GM18502 (cell line): Measurements from ENCODE around the gene NRIP1.

Source experiments
- ATAC-seq: cut with Tn5 transposase; IDR thresholded peaks from one replicate; pipeline ENCODE4 v1.9.1; 2021; ENCODE audit warnings: mild to moderate bottlenecking; ENCODE audit not compliant: unreplicated experiment, poor library complexity

The NRIP1 gene

GRCh38 chr21:15010645-15011044 lies 54.2 kb downstream of the NRIP1 start:
- no peak for ATAC-seq

GRCh38 chr21:15009837-15010363 lies 54.9 kb downstream of the NRIP1 start:
- ATAC-seq = no peak

DNA sequence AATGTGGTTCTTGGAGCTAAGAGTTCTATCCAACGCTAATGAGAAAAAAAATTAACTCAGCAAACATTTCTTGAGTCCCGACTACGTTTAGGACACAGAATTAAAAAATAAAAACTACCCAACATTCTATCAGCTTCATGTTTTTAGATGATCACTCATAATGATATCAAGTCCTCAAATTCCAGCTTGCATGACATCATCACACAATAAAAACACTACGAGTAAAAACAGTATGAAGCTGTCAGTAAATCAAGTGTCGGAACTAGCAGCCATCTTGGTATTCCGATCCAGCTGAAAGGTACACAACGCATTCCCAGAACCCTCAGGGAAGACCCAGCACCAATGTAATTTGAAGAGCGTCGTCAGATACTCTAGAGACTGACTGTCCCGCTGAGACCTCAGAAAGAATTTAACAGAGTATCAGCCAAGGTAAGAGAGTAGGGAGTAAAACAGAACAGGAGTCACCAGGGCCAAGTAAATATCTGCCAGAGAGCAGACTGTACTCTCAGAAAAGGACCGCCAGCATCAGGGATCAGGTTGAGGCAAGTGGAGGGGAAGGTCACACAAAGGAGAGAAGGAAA lies 57.0 kb downstream of the NRIP1 start:
- ATAC-seq = no peak

- ATAC-seq = no peak
Observed at GRCh38 chr21:15006594-15007230, 58.1 kb downstream of the NRIP1 start.

DNA sequence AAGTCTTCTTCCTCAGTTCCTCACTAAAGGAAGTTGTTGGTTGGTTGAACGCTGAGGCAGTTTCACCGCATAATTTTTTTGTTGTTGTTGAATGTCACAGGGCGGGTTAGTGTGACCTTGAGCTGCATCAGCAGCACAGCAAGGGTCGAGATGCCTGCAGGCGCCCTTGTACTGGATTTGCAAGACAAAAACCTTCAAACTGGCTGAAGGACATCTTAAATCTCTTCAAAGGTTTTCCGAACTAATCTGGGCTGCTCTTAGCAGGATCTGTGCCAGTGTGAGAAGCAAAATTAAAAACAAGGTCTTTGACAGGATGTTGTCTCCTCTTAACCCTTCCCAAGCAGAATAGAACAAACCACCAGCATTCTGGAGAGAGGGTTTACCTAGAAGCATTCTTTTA lies 59.4 kb downstream of the NRIP1 start:
- ATAC-seq = no peak

DNA sequence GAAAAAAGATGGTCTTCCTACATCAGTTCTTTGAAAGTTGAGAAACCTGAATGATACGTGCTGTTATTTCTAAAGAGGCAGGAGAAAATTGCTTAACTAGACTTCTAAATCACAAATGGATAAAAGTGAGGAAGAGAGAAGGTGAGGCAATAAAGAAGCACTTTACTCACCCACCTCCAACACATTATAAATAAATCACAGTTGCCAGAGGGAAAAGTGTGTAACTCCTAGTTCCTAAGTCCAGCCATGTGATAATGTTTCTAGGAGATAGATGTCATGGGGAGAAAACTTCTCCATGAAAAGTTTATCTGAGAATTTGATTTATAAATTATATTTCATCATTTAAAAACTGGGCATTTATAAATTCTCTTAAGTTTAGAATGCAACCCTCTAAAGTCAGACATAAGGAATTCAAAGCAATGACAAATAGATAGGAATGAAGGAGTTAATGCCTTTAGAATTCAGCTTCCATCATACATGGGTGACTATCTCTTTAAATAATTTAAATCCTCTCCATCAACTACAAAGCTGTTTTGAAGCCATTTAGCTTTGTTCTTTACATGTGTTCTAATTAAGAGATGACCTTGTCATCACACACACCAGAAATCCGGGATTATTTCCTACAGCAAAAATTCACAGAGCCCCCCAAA lies 60.0 kb downstream of the NRIP1 start:
- no peak for ATAC-seq

DNA sequence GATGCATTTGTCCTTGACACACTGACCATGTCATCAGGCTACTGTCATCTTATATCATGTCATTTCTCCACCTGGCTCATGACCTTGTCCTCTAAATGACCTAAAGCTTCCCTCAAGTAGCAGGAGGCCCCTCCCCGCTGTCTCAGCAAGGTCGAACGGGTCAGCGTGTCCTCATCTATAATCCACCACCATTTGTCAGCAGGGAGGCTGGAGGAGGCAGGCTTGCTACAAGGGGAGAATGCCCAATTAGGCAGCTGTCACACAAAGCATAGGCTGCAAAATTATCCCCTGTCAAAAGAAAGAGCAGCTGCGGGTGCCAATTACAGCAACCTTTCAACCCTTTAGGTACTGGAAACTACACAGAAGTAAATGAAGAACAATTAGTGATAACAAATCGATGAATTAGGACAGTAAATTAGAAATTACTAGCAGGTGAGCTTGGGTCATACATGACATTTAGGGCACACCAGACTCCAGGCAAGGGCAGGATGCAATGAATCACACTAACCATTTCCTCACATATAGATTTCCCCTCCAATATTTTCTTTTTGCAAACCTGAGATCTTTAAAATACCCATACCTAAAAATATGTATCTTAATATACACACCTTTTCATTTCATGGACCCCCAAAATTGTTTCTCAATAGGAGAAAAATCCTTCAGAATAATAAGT lies 61.2 kb downstream of the NRIP1 start:
- ATAC-seq = no peak

DNA sequence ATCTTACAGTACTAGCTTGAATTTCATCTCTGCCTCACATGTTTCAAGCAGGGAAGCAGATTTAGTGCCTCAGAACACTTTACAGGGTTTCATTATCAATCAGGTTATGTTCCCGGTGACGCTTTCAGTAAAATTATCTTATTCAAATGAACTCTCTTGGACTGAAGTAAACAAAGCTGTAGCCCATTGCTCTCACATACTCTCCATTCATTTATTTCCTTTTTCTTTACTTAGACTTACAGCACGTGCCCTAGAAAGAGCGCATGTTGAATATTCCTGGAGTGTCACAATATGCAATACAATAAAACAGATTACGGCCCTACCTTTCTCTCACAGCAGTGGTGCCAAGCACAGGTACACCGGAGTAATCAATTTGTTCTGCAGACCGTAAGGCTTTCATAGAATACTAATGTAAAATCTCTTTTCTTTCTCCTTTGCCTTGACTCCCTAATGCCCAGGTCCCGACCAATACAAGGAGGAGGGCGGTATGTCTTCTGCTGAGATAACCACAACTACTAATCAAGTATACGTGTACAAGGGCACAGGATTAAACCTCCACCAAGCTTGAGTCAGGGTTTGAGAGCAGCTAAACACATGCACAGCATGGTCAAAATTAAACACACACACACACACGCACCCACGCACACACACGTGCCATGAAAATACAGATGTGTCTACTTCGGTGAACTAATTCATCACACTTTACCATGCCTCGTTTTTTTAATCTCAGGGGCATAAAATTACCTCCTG lies 62.8 kb downstream of the NRIP1 start:
- ATAC-seq = peak; percentile 93

GRCh38 chr21:15001113-15001512 lies 63.7 kb downstream of the NRIP1 start:
- ATAC-seq = no peak

DNA sequence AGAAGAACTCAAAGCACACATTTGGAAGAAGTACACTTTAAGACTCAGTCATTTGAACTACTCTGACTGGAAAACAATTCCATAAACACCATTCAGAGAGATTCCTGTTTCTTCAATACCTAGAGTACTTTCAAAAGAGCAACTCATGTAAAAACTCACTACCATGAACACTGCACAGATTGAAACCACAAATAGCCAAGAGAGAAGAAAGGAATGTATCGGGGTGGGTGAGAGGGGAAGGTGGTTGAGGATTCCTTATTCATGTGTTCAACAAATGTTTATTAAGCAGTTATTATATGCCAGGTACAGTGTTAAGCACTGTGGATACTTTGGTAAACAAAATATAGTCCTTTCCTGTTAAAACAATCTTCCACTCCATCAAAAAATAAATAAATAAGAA lies 64.7 kb downstream of the NRIP1 start:
- no peak for ATAC-seq

GRCh38 chr21:14998784-14999183 lies 66.0 kb downstream of the NRIP1 start:
- ATAC-seq = no peak

GRCh38 chr21:14998336-14998735 lies 66.5 kb downstream of the NRIP1 start:
- no peak for ATAC-seq

DNA sequence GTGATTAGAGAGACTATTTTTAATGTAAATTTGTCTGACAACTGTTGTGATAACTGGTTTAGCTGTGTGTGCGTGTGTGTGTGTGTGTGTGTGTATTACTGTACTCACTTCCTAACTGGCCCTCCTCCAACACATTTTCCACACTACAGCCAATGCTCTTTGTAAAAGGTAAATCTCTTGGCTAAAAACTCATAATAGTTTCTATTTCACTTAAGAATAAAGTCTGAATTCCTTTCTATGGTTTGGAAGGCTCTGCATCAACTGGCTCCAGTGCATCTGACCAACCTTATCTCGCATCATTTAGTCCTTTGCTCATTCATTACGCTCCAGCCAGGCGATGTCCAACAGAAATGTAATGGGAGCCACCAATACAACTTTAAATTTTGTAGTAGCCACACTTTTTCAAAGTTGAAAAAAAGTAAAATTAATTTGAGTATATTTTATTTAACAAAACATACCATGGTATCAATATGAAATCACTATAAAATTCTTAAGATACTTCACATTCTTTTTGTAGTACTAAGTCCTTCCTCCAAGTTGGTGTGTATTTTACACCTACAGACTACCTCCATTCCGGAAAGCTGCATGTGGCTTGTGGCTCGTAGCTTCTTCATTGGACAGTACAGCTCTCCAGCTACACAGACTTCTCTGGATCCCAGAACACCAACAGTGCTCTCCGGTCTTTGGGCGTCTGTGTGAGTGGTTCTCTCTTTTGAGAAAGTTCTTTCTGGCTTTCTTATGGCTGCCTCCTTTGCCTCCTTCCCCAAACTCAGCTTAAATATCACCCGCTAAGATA lies 68.9 kb downstream of the NRIP1 start:
- ATAC-seq = no peak

DNA sequence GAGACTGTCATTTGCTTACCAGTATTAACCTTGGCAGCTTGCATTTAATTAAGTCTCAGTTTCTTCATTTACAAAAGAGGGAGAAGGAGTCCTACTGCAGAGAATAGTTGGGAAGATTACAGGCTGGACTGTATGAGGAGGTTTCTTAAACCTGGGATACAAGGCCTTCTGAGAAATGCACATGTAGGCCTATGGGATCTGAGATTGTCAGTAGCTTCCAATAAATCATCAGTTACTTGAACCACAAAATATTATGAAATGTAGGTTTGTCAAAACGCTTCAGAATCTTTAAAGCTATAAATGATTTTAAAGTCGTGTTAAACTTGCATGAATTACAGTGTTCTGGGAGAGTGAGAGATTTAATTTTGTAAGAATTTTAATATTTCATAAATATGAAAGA lies 69.6 kb downstream of the NRIP1 start:
- ATAC-seq = no peak

DNA sequence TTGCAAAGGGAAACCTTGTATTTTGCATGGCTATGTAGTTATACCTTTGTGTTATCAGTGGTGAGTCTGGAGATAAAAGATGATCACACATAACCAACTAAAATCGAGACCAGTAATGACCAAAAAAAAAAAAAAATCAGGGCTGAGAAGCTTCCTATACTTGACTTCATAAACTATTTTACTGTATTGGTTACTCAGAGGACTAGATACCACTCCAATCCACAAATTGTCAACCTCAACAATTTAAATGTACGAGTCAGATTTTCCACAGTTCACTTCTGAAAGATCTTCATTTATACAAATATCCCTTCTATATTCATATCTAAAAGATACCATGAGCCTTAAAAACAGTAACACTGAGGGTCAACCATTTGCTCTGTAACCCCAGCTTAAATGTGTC lies 71.7 kb downstream of the NRIP1 start:
- ATAC-seq = no peak

DNA sequence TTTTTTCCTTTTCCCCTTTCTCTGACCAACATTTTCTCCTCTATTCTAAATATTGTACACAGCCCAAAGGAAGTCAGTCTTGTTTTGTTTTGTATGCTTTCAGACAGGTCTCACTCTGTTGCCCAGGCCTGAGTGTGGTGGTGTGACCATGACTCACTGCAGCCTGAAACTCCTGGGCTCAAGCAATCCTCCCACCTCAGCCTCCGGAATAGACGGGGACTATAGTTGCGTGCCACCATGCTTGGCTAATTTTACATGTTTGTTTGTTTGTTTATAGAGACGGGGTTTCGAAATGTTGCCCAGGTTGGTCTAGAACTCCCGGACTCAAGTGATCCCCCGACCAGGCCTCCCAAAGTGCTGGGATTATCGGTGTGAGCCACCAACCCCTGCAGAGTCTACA lies 72.8 kb downstream of the NRIP1 start:
- no peak for ATAC-seq

GRCh38 chr21:14989359-14989758 lies 75.4 kb downstream of the NRIP1 start:
- no peak for ATAC-seq

- ATAC-seq = no peak
Observed at GRCh38 chr21:14988760-14989159, 76.0 kb downstream of the NRIP1 start.

- no peak for ATAC-seq
Observed at GRCh38 chr21:14987370-14988170, 77.2 kb downstream of the NRIP1 start.
